ENCODE data around the gene SMCO3. TPM values are rescaled to one million over a fixed set of nuclear protein-coding genes. Genes with fewer than 3 reads are reported as not detected.
A peak's percentile ranks its signal among the peaks of the same experiment; 100 is the strongest.

SMCO3 gene
- polyA plus RNA-seq, 1 donor from 2014 or later, result 2.7 TPM

DNA sequence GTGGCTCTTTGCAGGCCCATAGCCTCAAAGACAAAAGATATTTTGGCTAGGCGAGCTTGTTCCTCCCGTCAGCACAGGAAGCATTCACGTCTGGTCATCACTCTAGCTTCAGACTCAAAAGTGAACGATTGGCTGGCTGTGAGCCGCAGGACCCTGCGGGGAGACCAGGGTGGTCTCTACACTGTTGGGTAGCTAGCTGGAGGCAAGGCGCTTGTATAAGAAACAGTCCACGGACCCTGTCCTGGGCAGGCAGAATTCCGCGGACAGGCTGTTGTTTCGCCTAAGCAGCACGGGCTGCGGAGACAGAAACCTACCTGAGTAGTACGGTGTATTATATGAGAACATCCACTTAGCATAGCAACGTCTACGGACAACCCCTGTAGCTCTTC, 40.3 kb downstream of the SMCO3 start:
- H3K9me3 ChIP-seq (ENCODE audit: low read length), result no peaks in the 10 kb centered on the region
- TF ChIP-seq, protein P1, sequence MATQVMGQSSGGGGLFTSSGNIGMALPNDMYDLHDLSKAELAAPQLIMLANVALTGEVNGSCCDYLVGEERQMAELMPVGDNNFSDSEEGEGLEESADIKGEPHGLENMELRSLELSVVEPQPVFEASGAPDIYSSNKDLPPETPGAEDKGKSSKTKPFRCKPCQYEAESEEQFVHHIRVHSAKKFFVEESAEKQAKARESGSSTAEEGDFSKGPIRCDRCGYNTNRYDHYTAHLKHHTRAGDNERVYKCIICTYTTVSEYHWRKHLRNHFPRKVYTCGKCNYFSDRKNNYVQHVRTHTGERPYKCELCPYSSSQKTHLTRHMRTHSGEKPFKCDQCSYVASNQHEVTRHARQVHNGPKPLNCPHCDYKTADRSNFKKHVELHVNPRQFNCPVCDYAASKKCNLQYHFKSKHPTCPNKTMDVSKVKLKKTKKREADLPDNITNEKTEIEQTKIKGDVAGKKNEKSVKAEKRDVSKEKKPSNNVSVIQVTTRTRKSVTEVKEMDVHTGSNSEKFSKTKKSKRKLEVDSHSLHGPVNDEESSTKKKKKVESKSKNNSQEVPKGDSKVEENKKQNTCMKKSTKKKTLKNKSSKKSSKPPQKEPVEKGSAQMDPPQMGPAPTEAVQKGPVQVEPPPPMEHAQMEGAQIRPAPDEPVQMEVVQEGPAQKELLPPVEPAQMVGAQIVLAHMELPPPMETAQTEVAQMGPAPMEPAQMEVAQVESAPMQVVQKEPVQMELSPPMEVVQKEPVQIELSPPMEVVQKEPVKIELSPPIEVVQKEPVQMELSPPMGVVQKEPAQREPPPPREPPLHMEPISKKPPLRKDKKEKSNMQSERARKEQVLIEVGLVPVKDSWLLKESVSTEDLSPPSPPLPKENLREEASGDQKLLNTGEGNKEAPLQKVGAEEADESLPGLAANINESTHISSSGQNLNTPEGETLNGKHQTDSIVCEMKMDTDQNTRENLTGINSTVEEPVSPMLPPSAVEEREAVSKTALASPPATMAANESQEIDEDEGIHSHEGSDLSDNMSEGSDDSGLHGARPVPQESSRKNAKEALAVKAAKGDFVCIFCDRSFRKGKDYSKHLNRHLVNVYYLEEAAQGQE (IDR thresholded peaks at IDR 0.05; ENCODE audit: borderline replicate concordance), result no peak
- no peak for TF ChIP-seq TAF1 (IDR thresholded peaks at IDR 0.05; ENCODE audit: low read depth)
- no peak for TF ChIP-seq MXI1 (conservative IDR thresholded peaks at IDR 0.05; ENCODE audit: poor library complexity, severe bottlenecking)
- no peaks in the 10 kb centered on the region for H3F3A ChIP-seq (ENCODE audit: insufficient read depth, low read length, poor library complexity, severe bottlenecking)
- no peaks in the 10 kb centered on the region for H3K36me3 ChIP-seq (ENCODE audit: insufficient read depth, low read length)
- H4K20me1 ChIP-seq (ENCODE audit: insufficient read depth), result no peaks in the 10 kb centered on the region
- no peak overlapping the region for H3K9ac ChIP-seq (ENCODE audit: low read length)
- no peak overlapping the region for H3K27ac ChIP-seq (ENCODE audit: low read length)
- peak overlapping the region; percentile 70 for H3K4me3 ChIP-seq (ENCODE audit: low read length)
- H3K4me2 ChIP-seq (ENCODE audit: low read length), result no peak overlapping the region
- peaks cover 44% of the 10 kb centered on the region for H3K27me3 ChIP-seq (ENCODE audit: insufficient read depth, low read depth, low read length)
- no peak overlapping the region for H2AFZ ChIP-seq (ENCODE audit: low read depth, low read length)
- no peaks in the 10 kb centered on the region for H3K79me2 ChIP-seq (replicated peaks; ENCODE audit: insufficient read depth, low read length)
- H3K9me2 ChIP-seq (ENCODE audit: insufficient read depth, low read length), result no peaks in the 10 kb centered on the region

GRCh38 chr12:14772946-14773345, 41.0 kb downstream of the SMCO3 start:
- Histone ChIP-seq H3F3A (ENCODE audit: insufficient read depth, low read length, poor library complexity, severe bottlenecking) (no peaks in the 10 kb centered on the region), H3K9ac (ENCODE audit: low read length) (no peak overlapping the region), H3K79me2 (replicated peaks; ENCODE audit: insufficient read depth, low read length) (no peaks in the 10 kb centered on the region), H3K27me3 (ENCODE audit: insufficient read depth, low read depth, low read length) (peaks cover 44% of the 10 kb centered on the region), H3K4me2 (ENCODE audit: low read length) (no peak overlapping the region), H3K9me3 (ENCODE audit: low read length) (no peaks in the 10 kb centered on the region), H3K36me3 (ENCODE audit: insufficient read depth, low read length) (no peaks in the 10 kb centered on the region), H3K27ac (ENCODE audit: low read length) (no peak overlapping the region), H3K4me3 (ENCODE audit: low read length) (no peak overlapping the region), H4K20me1 (ENCODE audit: insufficient read depth) (no peaks in the 10 kb centered on the region), H3K9me2 (ENCODE audit: insufficient read depth, low read length) (no peaks in the 10 kb centered on the region), H2AFZ (ENCODE audit: low read depth, low read length) (no peak overlapping the region)
- TF ChIP-seq EZH2 (IDR thresholded peaks at IDR 0.05; ENCODE audit: borderline replicate concordance, insufficient read depth, low read length, poor library complexity, severe bottlenecking), result no peak
- TF ChIP-seq CTCF (IDR thresholded peaks at IDR 0.05; ENCODE audit: poor library complexity, severe bottlenecking), result no peak
- no peak for TF ChIP-seq RAD21 (conservative IDR thresholded peaks at IDR 0.05)
- no peak for TF ChIP-seq MXI1 (conservative IDR thresholded peaks at IDR 0.05; ENCODE audit: poor library complexity, severe bottlenecking)
- TF ChIP-seq SMC3 (conservative IDR thresholded peaks at IDR 0.05; ENCODE audit: poor library complexity), result no peak
- TF ChIP-seq EP300 (conservative IDR thresholded peaks at IDR 0.05; ENCODE audit: poor library complexity, severe bottlenecking), result no peak
- no peak for TF ChIP-seq POLR2AphosphoS5 (IDR thresholded peaks at IDR 0.05)
- no peak for TF ChIP-seq TAF1 (IDR thresholded peaks at IDR 0.05; ENCODE audit: low read depth)
- TF ChIP-seq, protein P1 (IDR thresholded peaks at IDR 0.05; ENCODE audit: borderline replicate concordance), result no peak
